Epithelial cell of esophagus (primary cell): ENCODE data around the gene C20orf173.

Experiments
- DNase-seq: peaks from one replicate; pipeline ENCODE4 v3.0.0; 2010; ENCODE audit warnings: low read depth
- H3K4me3 ChIP-seq: 2 replicates; pipeline ENCODE4 v1.5.1; 2011; ENCODE audit warnings: mild to moderate bottlenecking, low read length, control low read depth
- TF ChIP-seq, protein P1 (sequence below): IDR thresholded peaks from 2 replicates; pipeline ENCODE4 v1.5.1; 2011; ENCODE audit warnings: low read depth, mild to moderate bottlenecking, low read length, control low read depth, inconsistent platforms; ENCODE audit not compliant: insufficient read depth; ENCODE audit errors: missing control alignments

Gene C20orf173

DNA sequence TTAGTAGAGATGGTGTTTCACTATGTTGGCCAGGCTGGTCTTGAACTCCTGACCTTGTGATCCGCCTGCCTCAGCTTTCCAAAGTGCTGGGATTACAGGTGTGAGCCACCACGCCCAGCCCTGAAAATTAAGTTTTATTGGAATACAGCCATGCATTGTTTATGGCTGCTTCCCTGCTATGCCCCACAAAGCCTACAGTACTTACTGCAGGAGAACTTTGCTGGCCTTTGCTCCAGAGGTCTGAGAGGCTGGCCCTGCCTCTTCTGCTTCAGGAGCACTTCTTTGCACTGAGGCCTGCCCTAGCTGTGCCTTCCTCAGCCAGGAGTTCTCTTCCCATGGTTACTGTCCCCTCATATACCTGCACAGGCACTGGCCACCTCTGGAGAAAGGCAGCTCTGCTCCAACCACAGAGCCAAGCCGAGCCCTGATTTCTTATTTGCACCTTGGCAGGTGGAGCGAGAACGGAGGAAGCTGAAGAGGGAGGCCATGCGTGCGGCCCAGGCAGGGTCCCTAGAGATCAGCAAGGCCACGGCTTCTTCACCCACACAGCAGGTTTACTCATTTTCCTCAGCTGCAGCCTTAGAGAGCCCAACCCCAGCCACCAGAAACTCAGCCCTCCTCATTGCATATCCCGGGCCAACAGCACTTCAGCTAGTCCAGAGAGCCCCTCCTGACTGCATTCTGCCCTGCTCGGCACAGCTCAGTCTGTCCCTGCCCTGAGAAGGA, 20.8 kb downstream of the C20orf173 start:
- no peak overlapping the region for H3K4me3 ChIP-seq
- DNase-seq: no peak
- TF ChIP-seq, protein P1, sequence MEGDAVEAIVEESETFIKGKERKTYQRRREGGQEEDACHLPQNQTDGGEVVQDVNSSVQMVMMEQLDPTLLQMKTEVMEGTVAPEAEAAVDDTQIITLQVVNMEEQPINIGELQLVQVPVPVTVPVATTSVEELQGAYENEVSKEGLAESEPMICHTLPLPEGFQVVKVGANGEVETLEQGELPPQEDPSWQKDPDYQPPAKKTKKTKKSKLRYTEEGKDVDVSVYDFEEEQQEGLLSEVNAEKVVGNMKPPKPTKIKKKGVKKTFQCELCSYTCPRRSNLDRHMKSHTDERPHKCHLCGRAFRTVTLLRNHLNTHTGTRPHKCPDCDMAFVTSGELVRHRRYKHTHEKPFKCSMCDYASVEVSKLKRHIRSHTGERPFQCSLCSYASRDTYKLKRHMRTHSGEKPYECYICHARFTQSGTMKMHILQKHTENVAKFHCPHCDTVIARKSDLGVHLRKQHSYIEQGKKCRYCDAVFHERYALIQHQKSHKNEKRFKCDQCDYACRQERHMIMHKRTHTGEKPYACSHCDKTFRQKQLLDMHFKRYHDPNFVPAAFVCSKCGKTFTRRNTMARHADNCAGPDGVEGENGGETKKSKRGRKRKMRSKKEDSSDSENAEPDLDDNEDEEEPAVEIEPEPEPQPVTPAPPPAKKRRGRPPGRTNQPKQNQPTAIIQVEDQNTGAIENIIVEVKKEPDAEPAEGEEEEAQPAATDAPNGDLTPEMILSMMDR: no peak

DNA sequence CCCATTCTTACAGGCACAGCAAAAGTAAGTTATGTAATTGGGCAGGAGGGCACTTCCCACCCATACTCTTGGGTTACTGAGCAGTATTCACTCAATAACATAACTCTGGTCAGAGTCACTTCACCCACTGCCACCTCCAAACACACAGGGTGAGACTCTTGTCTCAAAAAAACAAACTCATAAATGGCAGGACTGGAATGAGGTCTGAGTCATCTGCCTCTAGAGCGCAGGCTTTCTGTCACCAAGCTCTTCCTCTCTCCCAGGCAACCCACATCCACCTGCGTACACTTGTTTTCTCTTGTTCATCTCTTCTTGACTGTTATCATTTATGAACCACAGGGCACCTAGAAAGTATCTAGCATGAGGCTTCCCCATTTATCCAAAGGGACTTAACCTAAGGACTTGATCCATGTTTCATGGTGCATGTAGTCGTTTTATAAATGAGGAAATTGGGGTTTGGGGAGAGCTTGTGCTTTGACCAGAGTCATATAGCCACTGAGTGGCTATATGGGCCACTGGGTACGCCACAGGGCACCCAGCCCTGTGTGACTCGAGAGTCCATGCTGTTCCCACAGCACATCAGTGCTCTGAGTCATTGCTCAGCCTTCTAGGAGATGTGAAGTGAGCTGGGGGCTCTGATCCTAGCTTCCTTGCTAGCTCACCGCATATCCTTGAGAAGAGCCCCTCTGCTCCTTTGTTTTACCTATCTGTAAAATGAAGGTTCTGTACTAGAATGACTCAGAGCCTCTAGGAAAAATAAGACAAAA, 22.4 kb downstream of the C20orf173 start:
- TF ChIP-seq, protein P1: no peak
- no peak overlapping the region for H3K4me3 ChIP-seq
- peak; percentile 30 for DNase-seq

DNA sequence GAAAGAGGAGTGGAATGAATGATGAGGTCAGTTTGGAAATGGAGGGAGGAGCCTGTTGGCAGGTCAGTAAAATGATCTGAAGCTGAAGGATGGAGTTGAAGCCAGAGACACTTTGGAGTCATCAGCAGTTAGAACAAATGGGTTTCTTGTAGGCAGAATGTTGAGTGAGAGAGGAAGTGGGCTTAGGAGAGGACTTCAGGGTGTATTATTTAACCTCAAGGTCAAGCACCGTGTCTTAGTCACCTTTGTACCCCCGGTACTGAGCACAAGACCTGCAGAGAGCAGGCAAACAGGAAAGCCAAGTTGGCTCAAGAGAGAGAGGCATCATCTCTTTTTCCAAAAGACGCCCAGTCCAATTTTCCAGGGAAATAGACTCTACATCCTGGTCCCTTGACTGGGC, 23.3 kb downstream of the C20orf173 start:
- peak; percentile 18 for DNase-seq
- H3K4me3 ChIP-seq: no peak overlapping the region
- TF ChIP-seq, protein P1: no peak

DNA sequence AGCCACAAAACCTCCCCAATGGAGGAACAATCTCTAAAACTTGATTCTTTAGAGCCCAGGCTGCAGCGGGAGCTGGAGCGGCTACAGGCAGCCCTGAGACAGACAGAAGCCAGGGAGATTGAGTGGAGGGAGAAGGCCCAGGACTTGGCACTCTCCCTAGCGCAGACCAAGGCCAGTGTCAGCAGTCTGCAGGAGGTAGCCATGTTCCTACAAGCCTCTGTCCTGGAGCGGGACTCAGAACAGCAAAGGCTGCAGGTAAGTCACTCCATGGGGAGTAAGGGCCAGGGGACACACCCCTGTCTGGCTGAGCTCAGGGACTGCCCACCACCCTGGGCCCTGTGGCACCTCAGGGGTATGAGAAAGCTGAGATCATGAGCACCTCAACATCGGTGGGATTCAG, 24.7 kb downstream of the C20orf173 start:
- DNase-seq: no peak

DNA sequence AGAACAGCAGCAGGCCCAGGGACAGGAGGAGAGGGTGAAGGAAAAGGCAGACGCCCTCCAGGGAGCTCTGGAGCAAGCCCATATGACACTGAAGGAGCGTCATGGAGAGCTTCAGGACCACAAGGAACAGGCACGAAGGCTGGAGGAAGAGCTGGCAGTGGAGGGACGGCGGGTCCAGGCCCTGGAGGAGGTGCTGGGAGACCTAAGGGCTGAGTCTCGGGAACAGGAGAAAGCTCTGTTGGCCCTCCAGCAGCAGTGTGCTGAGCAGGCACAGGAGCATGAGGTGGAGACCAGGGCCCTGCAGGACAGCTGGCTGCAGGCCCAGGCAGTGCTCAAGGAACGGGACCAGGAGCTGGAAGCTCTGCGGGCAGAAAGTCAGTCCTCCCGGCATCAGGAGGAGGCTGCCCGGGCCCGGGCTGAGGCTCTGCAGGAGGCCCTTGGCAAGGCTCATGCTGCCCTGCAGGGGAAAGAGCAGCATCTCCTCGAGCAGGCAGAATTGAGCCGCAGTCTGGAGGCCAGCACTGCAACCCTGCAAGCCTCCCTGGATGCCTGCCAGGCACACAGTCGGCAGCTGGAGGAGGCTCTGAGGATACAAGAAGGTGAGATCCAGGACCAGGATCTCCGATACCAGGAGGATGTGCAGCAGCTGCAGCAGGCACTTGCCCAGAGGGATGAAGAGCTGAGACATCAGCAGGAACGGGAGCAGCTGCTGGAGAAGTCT, 25.5 kb downstream of the C20orf173 start:
- TF ChIP-seq, protein P1: no peak
- no peak for DNase-seq
- no peak overlapping the region for H3K4me3 ChIP-seq

More for the DNA sequence above, 24.7 kb downstream of the C20orf173 start:
- no peak overlapping the region for H3K4me3 ChIP-seq
- TF ChIP-seq, protein P1: no peak

DNA sequence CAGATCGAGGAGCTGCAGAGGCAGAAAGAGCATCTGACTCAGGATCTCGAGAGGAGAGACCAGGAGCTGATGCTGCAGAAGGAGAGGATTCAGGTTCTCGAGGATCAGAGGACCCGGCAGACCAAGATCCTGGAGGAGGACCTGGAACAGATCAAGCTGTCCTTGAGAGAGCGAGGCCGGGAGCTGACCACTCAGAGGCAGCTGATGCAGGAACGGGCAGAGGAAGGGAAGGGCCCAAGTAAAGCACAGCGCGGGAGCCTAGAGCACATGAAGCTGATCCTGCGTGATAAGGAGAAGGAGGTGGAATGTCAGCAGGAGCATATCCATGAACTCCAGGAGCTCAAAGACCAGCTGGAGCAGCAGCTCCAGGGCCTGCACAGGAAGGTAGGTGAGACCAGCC, 26.2 kb downstream of the C20orf173 start:
- H3K4me3 ChIP-seq: no peak overlapping the region
- TF ChIP-seq, protein P1: no peak
- DNase-seq: no peak
